Activated naive CD4-positive, alpha-beta T cell treated with anti-CD3 and anti-CD28 coated beads, Interleukin-2, amount 10 ng/mL, durations not matched to agents 5 hours and 36 hours (primary cell): Measurements from ENCODE around the gene OSCAR. TPM values are rescaled to one million over a fixed set of nuclear protein-coding genes. Genes with fewer than 3 reads are reported as not detected.

Source experiments
- total RNA-seq, 2 experiments: library from RNA; stranded (reverse); gene quantifications; one replicate each; pipeline ENCODE4 v1.2.3, GENCODE V29; 2021

The OSCAR gene
- total RNA-seq, result under 1 TPM in 1 of 2 experiments, not detected in 1; 0.23 TPM

GRCh38 chr19:54100561-54100960 lies at the start of gene OSCAR:
Gene OSCAR (minus strand): TSS chr19:54100803. CDS start chr19:54100792, 11 bp downstream.

GRCh38 chr19:54137699-54138488 lies 37.3 kb upstream of the OSCAR start, which contains the start of gene CNOT3:
Gene CNOT3 (plus strand): TSS chr19:54137762. CDS start chr19:54142979, 5,217 bp downstream.

GRCh38 chr19:54115109-54116063 lies 14.8 kb upstream of the OSCAR start, which contains the start of the genes PRPF31 and TFPT:
Gene PRPF31 (plus strand): TSS chr19:54115754. CDS start chr19:54118279, 2,525 bp downstream.
Gene TFPT (minus strand): TSS chr19:54115657. CDS start chr19:54115269, 388 bp downstream.

GRCh38 chr19:54102421-54103169 lies 2.0 kb upstream of the OSCAR start, which contains the start of gene NDUFA3:
Gene NDUFA3 (plus strand): TSS chr19:54102855. CDS start chr19:54102879, 24 bp downstream.

GRCh38 chr19:54081032-54081431 lies 19.6 kb downstream of the OSCAR start, which contains the start of gene TARM1:
Gene TARM1 (minus strand): TSS chr19:54081365. CDS start chr19:54081340, 25 bp downstream.

GRCh38 chr19:54063350-54064116 lies 37.1 kb downstream of the OSCAR start, which contains the start of gene VSTM1:
Gene VSTM1 (minus strand): TSS chr19:54063897. CDS start chr19:54063777, 120 bp downstream.

Other genes with a start within 250 kb of the OSCAR start
- 10 to 100 TPM; 91.4 to 99.9 TPM for gene MYADM, start 232.9 kb downstream of the OSCAR start, total RNA-seq
- under 1 TPM in 1 of 2 experiments, not detected in 1; 0.20 TPM for gene PRKCG, start 218.6 kb downstream of the OSCAR start, total RNA-seq
- not detected for gene CACNG7, start 191.5 kb downstream of the OSCAR start, total RNA-seq
- gene CACNG8, start 137.9 kb downstream of the OSCAR start, total RNA-seq, result not detected
- not detected for gene CACNG6, start 109.2 kb downstream of the OSCAR start, total RNA-seq
- not detected for gene VSTM1, start 36.9 kb downstream of the OSCAR start, total RNA-seq
- not detected for gene TARM1, start 19.4 kb downstream of the OSCAR start, total RNA-seq
- 100 to 1,000 TPM; 121 TPM for gene NDUFA3, start 2.1 kb upstream of the OSCAR start, total RNA-seq
- 10 to 100 TPM; 42.4 to 46.4 TPM for gene TFPT, start 14.9 kb upstream of the OSCAR start, total RNA-seq
- gene PRPF31, start 15.0 kb upstream of the OSCAR start, total RNA-seq, result 10 to 100 TPM; 63.1 to 68.3 TPM
- gene CNOT3, start 37.0 kb upstream of the OSCAR start, total RNA-seq, result 10 to 100 TPM; 59.2 to 65.5 TPM
- gene LENG1, start 58.9 kb upstream of the OSCAR start, total RNA-seq, result 1 to 10 TPM; 8.6 to 8.8 TPM
- gene TMC4, start 72.4 kb upstream of the OSCAR start, total RNA-seq, result 1 to 10 TPM; 3.1 to 3.6 TPM
- gene MBOAT7, start 88.8 kb upstream of the OSCAR start, total RNA-seq, result 10 to 100 TPM; 46.0 to 46.9 TPM
- gene TSEN34, start 90.5 kb upstream of the OSCAR start, total RNA-seq, result 10 to 100 TPM in 1 of 2 experiments, 1 to 10 TPM in 1; 9.9 to 11.6 TPM
- 1,000 to 10,000 TPM; 1,383 to 1,428 TPM for gene RPS9, start 100.1 kb upstream of the OSCAR start, total RNA-seq
- 1 to 10 TPM; 4.8 to 4.9 TPM for gene LILRB3, start 122.2 kb upstream of the OSCAR start, total RNA-seq
- gene LILRA6, start 142.0 kb upstream of the OSCAR start, total RNA-seq, result under 1 TPM; 0.19 to 0.33 TPM
- not detected for gene LILRB5, start 156.5 kb upstream of the OSCAR start, total RNA-seq
- gene LILRB2, start 180.3 kb upstream of the OSCAR start, total RNA-seq, result not detected
- gene LILRA5, start 212.4 kb upstream of the OSCAR start, total RNA-seq, result not detected
- gene LILRA4, start 238.4 kb upstream of the OSCAR start, total RNA-seq, result not detected